PFSK-1 (cell line): ENCODE data around the gene RARS1.

Experiments
- POLR2AphosphoS5 ChIP-seq: IDR thresholded peaks from 2 replicates; pipeline ENCODE4 v1.6.1; 2012; ENCODE audit warnings: low read depth, mild to moderate bottlenecking, control low read depth, low read length, moderate library complexity
- REST ChIP-seq, 2 experiments: IDR thresholded peaks; 2 replicates each; pipeline versions ENCODE4 v1.6.1 to v1.8.0; 2011 to 2012; ENCODE audit warnings: low read depth in 2 of 2, low read length in 2 of 2, control low read depth in 1 of 2, inconsistent platforms in 1 of 2, mild to moderate bottlenecking in 1 of 2, moderate library complexity in 1 of 2; ENCODE audit not compliant: insufficient read depth in 1 of 2
- SIN3A ChIP-seq: IDR thresholded peaks from 2 replicates; pipeline ENCODE4 v1.6.1; 2012; ENCODE audit warnings: mild to moderate bottlenecking, low read length, moderate library complexity, borderline replicate concordance; ENCODE audit not compliant: insufficient read depth
- TAF1 ChIP-seq: IDR thresholded peaks from 2 replicates; pipeline ENCODE4 v1.6.1; 2012; ENCODE audit warnings: low read length, control low read depth, borderline replicate concordance; ENCODE audit not compliant: insufficient read depth

- no peak for TF ChIP-seq SIN3A
- TF ChIP-seq POLR2AphosphoS5, result no peak
- TF ChIP-seq TAF1, result no peak
- TF ChIP-seq REST (IDR thresholded peaks at IDR 0.05; ENCODE audit: insufficient read depth in 1 of 2, low read depth in 2 of 2, low read length in 2 of 2), result no peak
These were observed 39.2 kb upstream of the RARS1 start for GRCh38 chr5:168446983-168447619.
